ENCODE results near the gene C3orf20.
"Not testable (repeated sequence)": the region's sequence is repeated elsewhere in the genome, so short reads cannot be mapped to it uniquely, and the experiment has no call there.

Gene C3orf20

DNA sequence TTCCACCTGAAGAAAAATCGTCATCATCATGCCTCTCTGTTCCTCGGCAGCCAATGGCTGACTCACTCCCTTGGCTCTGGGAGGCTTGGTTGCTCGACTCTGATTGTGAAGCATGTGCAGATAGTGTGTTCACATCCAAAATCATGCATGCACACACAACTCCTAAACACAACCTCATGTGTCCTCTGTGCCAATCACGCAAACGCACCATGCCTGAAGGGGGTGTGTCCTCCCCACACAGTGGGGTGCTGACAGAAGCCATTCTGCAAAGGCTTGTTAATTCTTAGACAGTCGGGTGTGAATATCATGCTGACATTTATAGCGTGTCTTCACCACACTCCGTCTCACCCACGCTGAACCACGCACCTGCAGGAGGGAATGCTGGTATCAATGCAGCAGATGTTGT, 34.8 kb upstream of the C3orf20 start:
- Mint-ChIP-seq H3K27ac (ENCODE audit: low read depth) (no peak overlapping the region), H3K27me3 (peaks cover 70% of the 10 kb centered on the region), H3K4me3 (no peak overlapping the region), H3K9me3 (no peaks in the 10 kb centered on the region), H3K36me3 (ENCODE audit: insufficient read depth) (no peaks in the 10 kb centered on the region), H3K4me1 (no peaks in the 10 kb centered on the region)
- no peak for DNase-seq (ENCODE audit: low spot score in 2 of 2)
- no peak for ATAC-seq (replicated peaks; ENCODE audit: extremely low read depth, poor library complexity, severe bottlenecking)

DNA sequence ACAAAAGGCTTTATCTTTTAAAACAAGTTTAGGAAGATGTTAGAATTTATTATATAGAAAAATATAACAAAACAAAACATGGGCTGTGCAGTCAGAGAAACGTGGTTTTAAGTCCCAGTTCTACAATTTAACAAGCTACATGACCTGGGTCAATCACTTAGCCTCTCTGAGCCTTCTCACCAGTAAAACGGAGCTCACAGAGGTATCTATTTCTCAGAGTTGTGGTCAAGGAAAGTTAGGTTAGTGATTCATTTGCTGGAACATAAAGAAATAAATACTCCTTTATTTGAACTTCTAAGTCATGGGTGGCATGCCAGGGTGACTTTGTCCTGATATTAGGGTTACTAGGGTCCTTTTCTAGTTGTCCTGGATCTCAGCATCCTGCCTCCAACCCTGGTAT, 34.2 kb upstream of the C3orf20 start:
- Mint-ChIP-seq H3K36me3 (ENCODE audit: insufficient read depth) (no peaks in the 10 kb centered on the region), H3K27me3 (peaks cover 64% of the 10 kb centered on the region), H3K4me1 (no peaks in the 10 kb centered on the region), H3K4me3 (no peak overlapping the region), H3K27ac (ENCODE audit: low read depth) (no peak overlapping the region), H3K9me3 (no peaks in the 10 kb centered on the region)
- ATAC-seq (replicated peaks; ENCODE audit: extremely low read depth, poor library complexity, severe bottlenecking) = no peak
- DNase-seq (ENCODE audit: low spot score in 2 of 2) = no peak

DNA sequence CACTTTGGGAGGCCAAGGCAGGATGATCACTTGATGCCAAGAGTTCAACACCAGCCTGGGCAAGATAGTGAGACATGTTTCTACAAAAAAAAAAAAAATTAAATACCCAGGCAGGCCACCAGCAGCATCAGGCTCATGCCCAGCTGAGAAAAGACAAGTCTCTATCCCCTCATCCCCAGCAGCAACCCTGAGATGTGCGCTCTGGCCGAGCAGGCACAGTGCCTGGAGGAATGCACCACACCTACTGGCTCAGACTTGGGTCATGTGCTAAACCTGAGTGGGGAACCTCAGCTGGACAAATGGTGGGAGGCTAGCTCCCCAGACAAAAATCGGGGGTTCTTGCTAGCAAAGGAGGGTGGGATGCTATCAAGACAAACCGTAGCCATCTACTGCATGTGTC, 33.6 kb upstream of the C3orf20 start:
- peaks cover 5% of the 10 kb centered on the region for H3K4me1 Mint-ChIP-seq
- no peak overlapping the region for H3K4me3 Mint-ChIP-seq
- no peaks in the 10 kb centered on the region for H3K9me3 Mint-ChIP-seq
- ATAC-seq (replicated peaks; ENCODE audit: extremely low read depth, poor library complexity, severe bottlenecking) (no peak), DNase-seq (ENCODE audit: low spot score in 2 of 2) (no peak)
- no peaks in the 10 kb centered on the region for H3K36me3 Mint-ChIP-seq (ENCODE audit: insufficient read depth)
- no peak overlapping the region for H3K27ac Mint-ChIP-seq (ENCODE audit: low read depth)
- H3K27me3 Mint-ChIP-seq = peaks cover 58% of the 10 kb centered on the region

DNA sequence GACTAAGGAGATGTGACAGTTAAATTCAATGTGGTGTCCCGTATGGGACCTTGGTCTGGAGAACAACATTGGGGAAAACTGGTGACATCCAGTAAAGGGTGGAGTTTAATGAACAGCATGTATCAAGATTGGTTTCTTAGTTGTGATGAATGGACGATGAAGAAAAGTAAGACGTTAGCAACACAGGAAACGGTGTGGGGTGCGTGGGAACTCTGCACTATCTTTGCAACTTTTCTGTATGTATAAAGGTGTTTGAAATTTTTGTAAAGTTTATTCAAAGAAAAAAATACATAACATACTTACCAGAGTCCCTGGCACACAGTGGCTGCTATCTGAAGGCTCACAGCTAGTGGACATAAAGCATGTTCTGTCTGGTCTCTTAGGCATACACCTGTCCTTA, 29.5 kb upstream of the C3orf20 start:
- no peak overlapping the region for H3K4me3 Mint-ChIP-seq
- no peaks in the 10 kb centered on the region for H3K9me3 Mint-ChIP-seq
- peaks cover 17% of the 10 kb centered on the region for H3K27me3 Mint-ChIP-seq

DNA sequence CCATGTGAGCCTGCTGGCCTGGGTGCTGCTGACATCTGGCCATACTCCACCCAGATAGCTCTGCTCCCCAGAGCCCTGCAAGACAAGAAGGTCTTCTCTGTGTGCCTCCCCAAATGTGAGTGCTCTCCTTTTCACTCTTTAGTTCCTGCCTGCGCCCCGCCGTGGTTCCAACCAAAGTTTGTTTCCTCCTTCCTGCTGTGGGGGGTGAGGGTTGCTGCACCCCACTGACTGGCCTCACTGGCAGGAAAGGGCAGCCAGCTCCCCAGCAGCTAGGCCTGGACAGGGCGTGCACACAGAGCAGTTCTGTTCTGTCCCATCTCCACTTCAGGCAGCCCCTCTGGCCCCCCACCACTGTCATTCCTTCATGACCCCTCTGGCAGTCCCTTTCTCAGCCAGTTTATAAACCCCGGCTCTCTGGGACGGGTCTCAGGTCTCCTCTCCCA, 28.8 kb upstream of the C3orf20 start:
- DNase-seq (ENCODE audit: low spot score in 2 of 2) (no peak), ATAC-seq (replicated peaks; ENCODE audit: extremely low read depth, poor library complexity, severe bottlenecking) (no peak)
- Mint-ChIP-seq H3K36me3 (ENCODE audit: insufficient read depth) (peaks cover 2% of the 10 kb centered on the region), H3K4me3 (no peak overlapping the region), H3K9me3 (no peaks in the 10 kb centered on the region), H3K4me1 (peaks cover 15% of the 10 kb centered on the region), H3K27ac (ENCODE audit: low read depth) (no peak overlapping the region), H3K27me3 (peaks cover 11% of the 10 kb centered on the region)

More for the DNA sequence above, 29.5 kb upstream of the C3orf20 start:
- no peak for ATAC-seq (replicated peaks; ENCODE audit: extremely low read depth, poor library complexity, severe bottlenecking)
- H3K4me1 Mint-ChIP-seq = peaks cover 12% of the 10 kb centered on the region
- H3K27ac Mint-ChIP-seq (ENCODE audit: low read depth) = no peak overlapping the region
- peaks cover 2% of the 10 kb centered on the region for H3K36me3 Mint-ChIP-seq (ENCODE audit: insufficient read depth)
- no peak for DNase-seq (ENCODE audit: low spot score in 2 of 2)

DNA sequence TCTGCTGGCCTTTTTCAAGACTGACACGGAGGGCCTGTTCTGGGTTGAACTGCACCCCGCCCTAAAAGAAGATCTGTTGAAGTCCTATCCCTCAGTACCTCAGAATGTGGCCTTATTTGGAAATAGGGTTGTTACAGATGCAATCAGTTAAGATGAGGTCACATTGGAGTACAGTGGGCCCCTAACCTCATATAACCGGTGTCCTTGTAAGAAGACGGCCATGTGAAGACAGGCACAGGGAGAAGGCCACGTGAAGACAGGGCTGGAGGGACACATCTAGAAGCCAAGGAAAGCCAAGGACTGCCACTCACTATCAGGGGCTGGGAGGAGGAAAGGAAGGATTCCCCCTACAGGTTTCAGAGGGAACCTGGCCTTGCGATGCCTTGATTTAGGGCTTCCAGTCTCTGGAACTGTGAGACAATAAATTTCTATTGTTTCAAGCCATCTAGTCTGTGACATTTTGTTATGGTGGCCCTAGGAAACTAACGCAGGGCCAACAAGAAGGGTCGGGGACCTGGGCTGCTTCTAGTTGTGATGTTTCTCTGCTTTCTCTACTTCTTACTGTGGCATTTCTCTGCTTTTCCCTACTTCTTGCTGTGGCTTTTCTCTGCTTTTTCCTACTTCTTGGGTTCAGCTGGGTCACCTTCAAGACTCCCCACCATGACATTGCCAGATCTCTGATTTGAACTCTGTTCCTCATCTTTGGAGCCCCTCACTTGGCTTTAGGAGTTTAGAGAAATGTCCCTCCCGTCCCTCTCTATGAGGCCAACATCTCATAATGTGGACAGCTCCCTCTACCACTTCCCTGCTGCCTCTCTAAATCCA, 28.1 kb upstream of the C3orf20 start:
- peaks cover 11% of the 10 kb centered on the region for H3K27me3 Mint-ChIP-seq
- H3K4me1 Mint-ChIP-seq = peaks cover 15% of the 10 kb centered on the region
- DNase-seq (ENCODE audit: low spot score in 2 of 2) (no peak), ATAC-seq (replicated peaks; ENCODE audit: extremely low read depth, poor library complexity, severe bottlenecking) (no peak)
- no peak overlapping the region for H3K4me3 Mint-ChIP-seq
- H3K27ac Mint-ChIP-seq (ENCODE audit: low read depth) = peak overlapping the region; percentile 17
- peaks cover 6% of the 10 kb centered on the region for H3K36me3 Mint-ChIP-seq (ENCODE audit: insufficient read depth)
- H3K9me3 Mint-ChIP-seq = no peaks in the 10 kb centered on the region

DNA sequence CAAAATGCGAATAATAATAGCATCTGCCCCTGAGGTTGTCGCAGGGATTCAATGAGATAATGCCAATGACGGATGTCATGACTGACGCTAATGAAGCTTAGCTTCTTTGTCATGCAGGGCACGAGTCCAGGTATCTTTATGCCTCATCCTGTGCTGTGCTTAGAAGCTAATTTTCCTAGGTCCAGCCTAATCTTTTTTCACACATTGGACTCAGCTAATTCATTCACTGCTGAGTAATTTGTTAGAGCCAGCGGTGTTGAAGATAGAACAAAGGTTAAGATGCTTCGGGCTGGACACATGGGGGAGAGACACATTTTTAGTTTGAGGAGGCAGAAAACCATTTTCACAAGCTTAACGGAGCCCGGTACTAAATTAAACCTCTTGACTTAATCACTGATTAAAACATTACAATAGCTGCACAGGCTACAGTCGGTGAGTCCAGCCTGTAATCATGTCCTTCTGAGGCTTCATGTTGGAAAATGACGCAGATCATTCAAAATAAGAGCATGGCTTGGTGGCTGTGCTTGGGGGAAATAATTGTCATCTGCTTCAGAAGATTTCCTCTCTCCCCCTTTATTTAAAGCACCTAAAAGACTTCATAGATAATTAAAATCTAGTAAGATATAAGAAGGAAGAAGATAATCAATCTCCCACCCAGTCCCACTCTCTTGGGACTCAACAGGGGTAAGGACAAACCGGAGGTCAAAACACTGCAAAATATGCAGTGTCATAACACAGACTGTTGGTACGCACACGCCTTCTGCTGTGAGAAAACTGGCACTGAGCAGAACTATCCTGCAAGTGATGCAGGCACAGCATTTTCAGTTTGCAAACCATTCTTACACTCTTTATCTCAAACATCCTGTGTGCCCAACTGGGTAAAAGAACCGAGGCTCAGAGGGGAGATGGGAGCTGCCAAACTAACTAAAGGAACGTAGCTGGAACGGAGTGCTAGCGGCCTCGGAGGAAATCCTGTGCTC, 26.7 kb upstream of the C3orf20 start:
- Mint-ChIP-seq H3K27ac (ENCODE audit: low read depth) (no peak overlapping the region), H3K4me1 (peaks cover 26% of the 10 kb centered on the region), H3K27me3 (peaks cover 6% of the 10 kb centered on the region), H3K36me3 (ENCODE audit: insufficient read depth) (peaks cover 11% of the 10 kb centered on the region), H3K4me3 (no peak overlapping the region), H3K9me3 (no peaks in the 10 kb centered on the region)
- DNase-seq (ENCODE audit: low spot score in 2 of 2) = no peak
- ATAC-seq (replicated peaks; ENCODE audit: extremely low read depth, poor library complexity, severe bottlenecking) = no peak

DNA sequence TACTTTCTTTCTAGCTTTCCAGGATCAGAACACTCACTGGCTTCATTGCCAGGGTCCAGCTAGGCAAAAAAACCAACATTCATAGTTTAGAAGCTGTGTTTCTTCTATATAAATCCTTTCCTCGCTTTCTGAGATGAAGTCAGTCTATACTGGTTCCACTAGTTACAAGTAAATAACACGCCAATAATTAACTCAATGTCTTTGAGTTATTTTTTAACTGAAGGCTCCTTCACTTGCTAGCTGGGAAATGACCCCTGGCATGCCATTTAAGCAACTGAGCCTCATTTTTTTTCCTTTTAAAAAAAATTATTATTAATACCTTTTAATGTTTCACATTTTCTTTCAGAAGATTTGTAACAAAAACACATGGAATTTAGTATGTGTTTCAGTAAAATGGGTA, 25.5 kb upstream of the C3orf20 start:
- Mint-ChIP-seq H3K27ac (ENCODE audit: low read depth) (no peak overlapping the region), H3K36me3 (ENCODE audit: insufficient read depth) (peaks cover 13% of the 10 kb centered on the region), H3K4me1 (peaks cover 34% of the 10 kb centered on the region), H3K4me3 (no peak overlapping the region), H3K27me3 (no peaks in the 10 kb centered on the region), H3K9me3 (no peaks in the 10 kb centered on the region)
- DNase-seq (ENCODE audit: low spot score in 2 of 2) (no peak), ATAC-seq (replicated peaks; ENCODE audit: extremely low read depth, poor library complexity, severe bottlenecking) (no peak)

DNA sequence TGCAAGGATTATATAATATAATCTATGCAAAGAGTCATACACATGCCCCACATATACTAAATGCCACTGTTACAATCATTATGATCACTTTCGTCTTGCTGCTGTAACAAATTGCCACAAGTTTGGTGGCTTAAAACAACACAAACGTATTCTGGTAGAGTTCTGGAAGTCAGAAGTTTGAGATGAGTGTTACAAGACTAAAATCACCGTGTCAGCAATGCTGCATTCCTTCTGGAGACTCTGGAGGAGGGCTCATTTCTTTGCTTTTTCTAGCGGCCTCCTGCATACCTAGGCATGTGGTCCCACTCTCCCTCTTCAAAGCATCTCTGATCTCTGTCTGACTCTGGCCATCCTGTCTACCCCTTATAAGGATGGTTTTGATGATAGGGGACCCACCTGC, 24.7 kb upstream of the C3orf20 start:
- Mint-ChIP-seq H3K9me3 (no peaks in the 10 kb centered on the region), H3K36me3 (ENCODE audit: insufficient read depth) (peaks cover 19% of the 10 kb centered on the region), H3K27me3 (no peaks in the 10 kb centered on the region), H3K4me3 (peak overlapping the region; percentile 91), H3K27ac (ENCODE audit: low read depth) (peak overlapping the region; percentile 99), H3K4me1 (peaks cover 34% of the 10 kb centered on the region)
- DNase-seq (ENCODE audit: low spot score in 2 of 2) = no peak
- no peak for ATAC-seq (replicated peaks; ENCODE audit: extremely low read depth, poor library complexity, severe bottlenecking)

DNA sequence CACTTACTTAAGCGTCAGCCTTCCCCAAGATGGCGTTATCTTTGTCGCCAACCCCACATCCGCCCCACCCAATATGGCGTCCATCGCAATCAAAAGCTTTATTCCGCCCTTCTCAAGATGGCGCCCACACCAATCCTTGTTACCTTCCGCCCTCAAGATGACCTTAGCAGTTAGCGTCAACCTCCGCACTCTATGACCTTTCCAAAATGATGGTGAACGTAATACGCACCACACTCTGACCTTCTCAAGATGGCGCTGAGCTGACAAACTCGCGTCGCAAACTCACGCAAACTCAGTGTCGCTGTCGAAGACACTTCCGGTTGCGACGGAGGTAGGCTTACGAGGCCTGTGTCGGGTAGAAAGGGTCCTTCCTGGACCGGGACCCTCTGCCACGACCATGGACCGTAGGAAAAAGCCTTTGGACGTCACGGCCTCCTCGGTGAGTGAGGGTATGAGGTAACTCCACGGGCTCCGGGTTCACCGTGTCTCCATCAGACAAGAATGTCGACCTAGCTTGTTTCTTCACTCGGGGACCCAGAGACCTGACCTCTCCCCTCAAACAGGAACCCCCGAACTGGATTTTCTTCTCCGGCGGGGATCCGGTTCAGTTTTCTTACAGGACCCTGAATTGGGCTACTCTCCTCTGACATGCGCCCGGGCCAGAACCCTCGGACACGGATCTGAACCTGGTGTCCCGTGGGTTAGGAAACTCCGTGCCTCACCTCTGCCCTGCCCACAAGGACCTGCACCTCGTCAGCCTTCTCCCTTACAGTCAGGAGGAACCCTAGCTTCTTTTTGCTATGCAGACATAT, 23.3 kb upstream of the C3orf20 start, which contains the start of gene CCDC174:
TSS of gene CCDC174 (plus strand) at position 323 of the 812 bp plus-strand sequence. CDS start at position 398, 75 bp downstream.
- DNase-seq (ENCODE audit: low spot score in 2 of 2) = peak; percentile 96 to 97
- H3K4me3 Mint-ChIP-seq = peak within 1 kb of the TSS; percentile 91

DNA sequence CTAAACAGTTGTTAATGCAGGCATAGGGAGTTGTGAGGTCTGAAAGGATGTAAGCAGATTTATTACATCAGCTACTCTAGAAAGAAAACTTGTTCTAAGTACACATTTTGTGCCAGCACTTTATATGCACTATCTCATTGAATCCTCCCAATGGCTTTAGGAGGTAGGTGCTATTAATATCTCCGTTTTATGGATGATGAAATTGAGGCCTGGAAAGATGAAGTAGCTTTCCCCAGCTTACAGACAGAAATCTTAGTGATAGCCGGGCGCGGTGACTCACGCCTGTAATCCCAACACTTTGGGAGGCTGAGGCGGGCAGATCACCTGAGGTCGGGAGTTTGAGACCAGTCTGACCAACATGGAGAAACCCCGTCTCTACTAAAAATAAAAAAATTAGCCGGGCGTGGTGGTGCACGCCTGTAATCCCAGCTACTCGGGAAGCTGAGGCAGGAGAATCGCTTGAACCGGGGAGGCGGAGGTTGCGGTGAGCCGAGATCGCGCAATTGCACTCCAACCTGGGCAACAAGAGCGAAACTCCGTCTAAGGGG, 22.5 kb upstream of the C3orf20 start:
- ATAC-seq (replicated peaks; ENCODE audit: extremely low read depth, poor library complexity, severe bottlenecking); DNase-seq (ENCODE audit: low spot score in 2 of 2); H3K9me3 Mint-ChIP-seq; H3K27me3 Mint-ChIP-seq: not testable (repeated sequence)
- peak overlapping the region; percentile 99 for H3K27ac Mint-ChIP-seq (ENCODE audit: low read depth)
- peak overlapping the region; percentile 91 for H3K4me3 Mint-ChIP-seq
- H3K36me3 Mint-ChIP-seq (ENCODE audit: insufficient read depth) = peaks cover 39% of the 10 kb centered on the region
- H3K4me1 Mint-ChIP-seq = peaks cover 38% of the 10 kb centered on the region

More for the DNA sequence above, 23.3 kb upstream of the C3orf20 start, which contains the start of gene CCDC174:
- peak; percentile 97 for ATAC-seq (replicated peaks; ENCODE audit: extremely low read depth, poor library complexity, severe bottlenecking)
- Mint-ChIP-seq H3K36me3 (ENCODE audit: insufficient read depth) (peaks cover 31% of the 10 kb centered on the region), H3K9me3 (no peaks in the 10 kb centered on the region), H3K27ac (ENCODE audit: low read depth) (peak within 1 kb of the TSS; percentile 99), H3K4me1 (peaks cover 35% of the 10 kb centered on the region), H3K27me3 (no peaks in the 10 kb centered on the region)

DNA sequence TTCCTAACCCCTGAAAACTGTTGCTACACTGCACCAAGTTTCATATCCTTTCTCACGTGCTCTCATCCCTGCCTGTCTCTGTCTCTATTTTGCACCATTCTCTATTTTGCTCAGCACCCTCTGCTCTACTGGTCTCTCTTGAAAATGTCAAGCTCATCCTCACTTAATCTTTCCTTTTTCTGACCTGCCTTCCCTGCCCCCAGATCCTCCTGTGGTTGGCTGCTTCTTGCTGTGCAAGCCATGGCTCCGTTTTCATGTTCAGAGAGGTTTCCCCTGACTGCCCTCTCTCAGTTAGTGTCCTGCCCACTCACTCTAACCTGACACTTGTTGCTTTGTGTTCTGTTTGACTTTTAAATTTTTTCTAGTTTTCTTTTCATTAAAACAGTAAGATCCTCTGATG, 17.4 kb upstream of the C3orf20 start:
- Mint-ChIP-seq H3K9me3 (no peaks in the 10 kb centered on the region), H3K4me1 (peaks cover 41% of the 10 kb centered on the region), H3K27ac (ENCODE audit: low read depth) (peak overlapping the region; percentile 69), H3K36me3 (ENCODE audit: insufficient read depth) (peaks cover 76% of the 10 kb centered on the region), H3K27me3 (no peaks in the 10 kb centered on the region), H3K4me3 (no peak overlapping the region)
- DNase-seq (ENCODE audit: low spot score in 2 of 2) (no peak), ATAC-seq (replicated peaks; ENCODE audit: extremely low read depth, poor library complexity, severe bottlenecking) (no peak)
